Omental fat pad (tissue), 4 donors: ENCODE data around the gene CDC123. TPM values are rescaled to one million over a fixed set of nuclear protein-coding genes. Genes with fewer than 3 reads are reported as not detected.
"Not testable (repeated sequence)": the region's sequence is repeated elsewhere in the genome, so short reads cannot be mapped to it uniquely, and the experiment has no call there.

Source experiments
- ATAC-seq: fragments of 150-250 bp; one replicate; pipeline ENCODE4 v1.9.1; 2016; ENCODE audit warnings: mild to moderate bottlenecking, moderate library complexity; ENCODE audit not compliant: low FRiP score
- DNase-seq: peaks from one replicate; pipeline ENCODE4 v3.0.0-alpha.2; 2019; ENCODE audit warnings: low spot score
- total RNA-seq, 4 donors: library from RNA; depleted of rRNA; stranded (reverse); fragments of >200 nt; gene quantifications; one replicate each; pipeline ENCODE4 v1.1.0, GENCODE V29; 2016
- TF ChIP-seq, protein P1 (sequence below), 3 donors: fragments of 450-650 bp; IDR thresholded peaks; one replicate each; pipeline ENCODE4 v1.5.1; 2016 to 2017; ENCODE audit warnings: antibody characterized with exemption in 3 of 3, mild to moderate bottlenecking in 3 of 3, moderate library complexity in 2 of 3

CDC123 gene
- total RNA-seq, 4 donors from 2014 or later, result 54.4 to 111 (median 64.2) TPM

GRCh38 chr10:12228851-12229250, 32.9 kb downstream of the CDC123 start:
- ATAC-seq (no peak), DNase-seq (no peak)
- TF ChIP-seq, protein P1, sequence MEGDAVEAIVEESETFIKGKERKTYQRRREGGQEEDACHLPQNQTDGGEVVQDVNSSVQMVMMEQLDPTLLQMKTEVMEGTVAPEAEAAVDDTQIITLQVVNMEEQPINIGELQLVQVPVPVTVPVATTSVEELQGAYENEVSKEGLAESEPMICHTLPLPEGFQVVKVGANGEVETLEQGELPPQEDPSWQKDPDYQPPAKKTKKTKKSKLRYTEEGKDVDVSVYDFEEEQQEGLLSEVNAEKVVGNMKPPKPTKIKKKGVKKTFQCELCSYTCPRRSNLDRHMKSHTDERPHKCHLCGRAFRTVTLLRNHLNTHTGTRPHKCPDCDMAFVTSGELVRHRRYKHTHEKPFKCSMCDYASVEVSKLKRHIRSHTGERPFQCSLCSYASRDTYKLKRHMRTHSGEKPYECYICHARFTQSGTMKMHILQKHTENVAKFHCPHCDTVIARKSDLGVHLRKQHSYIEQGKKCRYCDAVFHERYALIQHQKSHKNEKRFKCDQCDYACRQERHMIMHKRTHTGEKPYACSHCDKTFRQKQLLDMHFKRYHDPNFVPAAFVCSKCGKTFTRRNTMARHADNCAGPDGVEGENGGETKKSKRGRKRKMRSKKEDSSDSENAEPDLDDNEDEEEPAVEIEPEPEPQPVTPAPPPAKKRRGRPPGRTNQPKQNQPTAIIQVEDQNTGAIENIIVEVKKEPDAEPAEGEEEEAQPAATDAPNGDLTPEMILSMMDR (IDR thresholded peaks at IDR 0.05), result no peak

GRCh38 chr10:12234687-12235086, 38.7 kb downstream of the CDC123 start:
- not testable (repeated sequence) for ATAC-seq, DNase-seq

- DNase-seq, result no peak
- no peak for ATAC-seq
- TF ChIP-seq, protein P1 (IDR thresholded peaks at IDR 0.05), result no peak
These were observed 39.2 kb downstream of the CDC123 start for GRCh38 chr10:12235116-12235694.

DNA sequence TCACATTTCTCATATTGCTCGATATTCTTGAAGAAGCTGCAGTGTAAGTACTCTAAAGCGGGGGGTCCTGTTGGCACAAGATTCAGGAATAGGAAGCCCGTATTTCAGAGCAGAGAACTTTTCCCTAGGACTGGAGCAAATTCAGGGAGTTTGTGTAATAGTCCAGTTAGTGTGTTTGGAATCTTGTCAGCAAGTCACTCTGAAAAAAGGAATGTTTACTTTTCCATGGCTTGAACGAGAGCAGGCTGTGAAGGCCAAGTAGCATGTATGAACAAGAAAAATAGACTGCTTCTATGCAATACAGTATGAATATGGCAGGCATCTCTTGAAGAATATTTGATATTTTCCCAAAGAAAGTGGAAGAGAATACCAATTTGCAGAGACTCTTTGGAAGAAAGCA, 39.8 kb downstream of the CDC123 start:
- DNase-seq (no peak), ATAC-seq (no peak)
- TF ChIP-seq, protein P1 (IDR thresholded peaks at IDR 0.05), result no peak

DNA sequence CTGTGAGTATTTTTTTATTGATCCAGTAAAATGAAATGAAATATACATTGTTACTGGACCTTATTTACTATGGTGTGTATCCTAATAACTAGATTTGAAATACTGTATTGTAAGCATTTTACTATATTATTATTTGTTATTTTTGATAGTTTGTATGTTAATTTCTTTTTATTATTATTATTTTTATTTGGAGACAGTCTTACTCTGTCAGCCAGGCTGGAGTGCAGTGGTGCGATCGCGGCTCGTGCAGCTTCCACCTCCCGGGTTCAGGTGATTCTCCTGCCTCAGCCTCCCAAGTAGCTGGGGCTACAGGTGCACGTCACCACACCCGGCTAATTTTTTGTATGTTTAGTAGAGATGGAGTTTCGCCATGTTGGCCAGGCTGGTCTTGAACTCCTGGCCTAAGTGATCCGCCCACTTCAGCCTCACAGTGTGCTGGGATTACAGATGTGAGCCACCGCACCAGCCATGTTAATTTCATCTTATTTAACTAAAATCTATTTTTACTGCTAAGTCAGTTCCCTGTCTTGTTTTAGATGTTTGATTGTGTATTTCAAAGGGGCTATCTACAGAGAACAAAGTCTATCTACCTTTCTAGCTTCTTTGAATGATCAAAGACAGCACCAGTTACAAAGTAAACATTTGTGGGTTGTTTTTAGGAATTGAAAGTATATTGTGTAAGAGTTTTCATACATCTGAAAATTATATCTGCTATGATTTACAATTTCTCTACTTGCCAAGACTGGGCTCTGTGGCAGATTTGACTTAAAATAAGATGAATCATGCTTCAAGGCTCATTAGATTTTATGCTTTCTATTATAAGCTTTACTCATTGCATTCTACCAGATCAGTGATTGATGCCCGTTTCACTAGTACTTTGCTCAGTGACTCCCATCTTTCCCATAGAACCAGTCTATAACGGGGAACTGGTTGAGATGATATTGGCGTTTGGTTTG, 41.6 kb downstream of the CDC123 start:
- TF ChIP-seq, protein P1 (IDR thresholded peaks at IDR 0.05), result no peak

DNA sequence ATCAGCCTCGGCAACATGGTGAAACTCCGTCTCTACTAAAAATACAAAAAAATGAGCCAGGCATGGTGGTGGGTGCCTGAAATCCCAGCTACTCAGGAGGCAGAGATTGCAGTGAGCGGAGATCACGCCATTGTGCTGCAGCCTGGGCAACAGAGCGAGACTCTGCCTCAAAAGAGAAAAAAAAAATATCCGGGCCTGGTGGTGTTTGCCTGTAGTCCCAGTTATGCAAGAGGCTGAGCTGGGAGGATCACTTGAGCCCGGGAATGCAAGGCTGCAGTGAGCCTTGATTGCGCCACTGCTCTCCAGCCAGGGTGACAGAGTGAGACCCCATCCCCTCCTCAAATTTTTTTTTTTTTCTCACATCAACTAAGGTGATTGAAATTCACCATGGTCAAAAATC, 42.8 kb downstream of the CDC123 start:
- DNase-seq (no peak), ATAC-seq (no peak)
- TF ChIP-seq, protein P1 (IDR thresholded peaks at IDR 0.05), result no peak

More for the DNA sequence above, 41.6 kb downstream of the CDC123 start:
- no peak for DNase-seq
- ATAC-seq, result no peak

DNA sequence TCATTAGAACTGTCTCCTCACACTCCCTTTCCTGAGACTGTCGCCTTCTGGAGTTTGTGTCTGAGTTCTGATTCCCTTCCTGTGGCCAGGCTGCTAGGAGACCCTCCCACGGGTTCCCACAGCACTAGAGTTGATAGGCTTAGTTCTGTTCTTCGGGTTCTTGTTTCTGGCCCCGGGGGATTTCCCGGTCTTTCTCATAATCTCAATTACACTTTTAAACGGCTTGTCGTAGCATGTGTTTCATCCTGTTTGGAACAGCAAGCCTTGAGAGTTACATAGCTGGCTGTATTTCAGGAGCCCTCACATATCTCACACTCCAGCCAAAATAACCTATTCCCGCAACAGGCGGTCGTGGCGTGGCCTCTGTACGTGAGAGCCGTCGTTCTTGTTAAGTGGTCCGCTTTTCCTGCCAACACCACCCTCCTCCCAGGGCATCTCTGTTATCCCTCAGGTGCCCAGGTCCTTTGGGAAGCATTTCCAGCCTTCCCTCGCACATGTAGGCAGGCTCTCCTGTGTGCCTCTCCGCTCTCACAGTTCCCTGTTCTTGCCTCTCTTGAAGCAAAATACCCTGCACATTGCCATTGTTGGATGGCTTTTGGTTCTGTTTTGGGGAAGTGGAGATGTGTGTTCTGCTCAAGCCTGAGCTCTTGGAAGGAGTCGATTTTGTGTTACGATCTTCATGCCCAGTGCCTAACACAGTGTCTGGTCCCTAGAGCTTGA, 46.0 kb downstream of the CDC123 start:
- TF ChIP-seq, protein P1 (IDR thresholded peaks at IDR 0.05), result no peak
- ATAC-seq, result no peak
- no peak for DNase-seq
